Hematopoietic multipotent progenitor cell treated with erythropoietin and hydrocortisone succinate and interleukin-3 and kit ligand, for 6 days (in vitro differentiated cells): ENCODE results near the gene RIPOR3.
"Not testable (repeated sequence)": the region's sequence is repeated elsewhere in the genome, so short reads cannot be mapped to it uniquely, and the experiment has no call there.

Experiments used
- DNase-seq: peaks from one replicate; pipeline ENCODE4 v3.0.0-alpha.2; 2015

RIPOR3 gene

GRCh38 chr20:50572938-50573777, 118.2 kb downstream of the RIPOR3 start:
- peak; percentile 66 for DNase-seq

DNA sequence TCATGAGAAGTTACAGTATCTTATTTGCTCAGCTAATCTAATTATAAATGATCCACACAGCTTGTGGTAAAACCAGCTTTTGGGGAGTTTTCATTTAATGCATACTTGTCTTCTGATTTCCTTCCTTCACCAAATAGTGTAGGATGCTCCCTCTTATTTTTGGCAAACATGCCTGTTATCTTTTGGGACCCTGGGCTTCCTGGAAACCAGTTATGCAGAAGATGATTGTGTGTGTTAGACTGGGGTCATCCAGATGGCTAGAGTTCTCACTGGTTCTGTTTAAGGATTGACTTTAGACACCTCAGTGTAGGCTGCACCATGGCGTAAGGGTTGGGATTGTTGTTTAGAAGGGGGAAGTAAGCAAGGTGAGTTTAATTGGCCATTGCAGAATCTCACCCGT, 119.9 kb downstream of the RIPOR3 start:
- DNase-seq: no peak

DNA sequence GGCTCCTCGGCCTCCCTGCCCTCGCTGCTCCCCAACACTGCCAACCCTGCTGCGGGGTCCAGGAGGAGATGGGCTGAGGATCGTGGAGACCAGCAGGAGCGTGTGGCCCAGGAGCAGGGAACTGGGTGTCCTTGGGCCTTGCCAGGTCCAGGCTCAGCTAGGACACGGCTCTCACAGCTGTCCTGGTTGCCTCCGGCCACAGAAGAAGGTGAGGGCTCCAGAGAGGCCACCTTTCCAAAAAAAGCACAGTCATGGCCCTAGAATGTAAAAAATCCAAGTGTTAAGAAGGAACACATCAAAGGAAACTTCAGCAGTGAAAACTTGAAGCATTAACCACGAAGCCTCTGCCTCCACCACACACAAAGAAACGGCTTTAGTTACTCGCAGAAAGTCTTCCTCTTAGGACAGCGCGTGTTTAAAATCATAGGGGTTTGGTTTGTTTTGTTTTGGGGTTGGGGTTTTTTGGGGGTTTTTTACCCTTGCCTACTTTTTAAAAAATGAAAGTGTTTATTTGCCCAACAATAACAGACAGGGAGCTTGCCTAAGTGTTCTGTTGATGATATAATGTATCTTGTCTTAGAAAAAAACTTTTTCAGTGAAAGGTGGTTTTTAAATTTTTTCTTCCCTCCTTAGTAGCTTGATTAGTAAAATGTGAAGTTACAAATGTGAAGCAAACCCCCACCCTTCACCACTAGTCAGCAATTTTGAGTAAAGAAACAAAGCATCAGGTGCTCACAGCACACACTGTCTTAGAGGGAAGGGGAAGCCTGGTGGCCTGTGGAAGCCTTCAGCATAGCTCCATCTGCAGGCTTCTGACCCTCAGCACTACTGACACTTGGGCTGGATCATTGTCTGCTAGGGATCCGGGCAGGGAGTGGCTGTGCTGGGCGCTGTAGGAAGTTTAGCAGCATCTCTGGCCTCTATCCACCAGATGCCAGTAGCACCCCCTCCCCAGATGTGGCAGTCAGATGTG, 121.2 kb downstream of the RIPOR3 start:
- peak; percentile 86 for DNase-seq

DNA sequence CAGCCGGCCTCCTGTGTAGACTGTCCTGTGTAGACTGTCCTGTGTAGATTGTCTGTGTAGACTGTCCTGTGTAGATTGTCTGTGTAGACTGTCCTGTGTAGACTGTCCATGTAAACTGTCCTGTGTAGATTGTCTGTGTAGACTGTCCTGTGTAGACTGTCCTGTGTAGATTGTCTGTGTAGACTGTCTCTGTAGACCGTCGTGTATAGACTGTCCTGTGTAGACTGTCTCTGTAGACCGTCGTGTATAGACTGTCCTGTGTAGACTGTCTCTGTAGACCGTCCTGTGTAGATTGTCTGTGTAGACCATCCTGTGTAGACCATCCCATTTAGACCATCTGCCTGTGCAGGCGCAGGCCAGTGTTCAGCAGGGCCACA, 121.9 kb downstream of the RIPOR3 start:
- not testable (repeated sequence) for DNase-seq

- no peak for DNase-seq
Measured at GRCh38 chr20:50568549-50568942, 122.8 kb downstream of the RIPOR3 start.

- no peak for DNase-seq
Measured at GRCh38 chr20:50567860-50568548, 123.3 kb downstream of the RIPOR3 start.

- DNase-seq: no peak
Measured at GRCh38 chr20:50565871-50566270, 125.5 kb downstream of the RIPOR3 start.

- DNase-seq: no peak
Measured at GRCh38 chr20:50565383-50565782, 126.0 kb downstream of the RIPOR3 start.

GRCh38 chr20:50563133-50563944, 128.0 kb downstream of the RIPOR3 start:
- no peak for DNase-seq

DNA sequence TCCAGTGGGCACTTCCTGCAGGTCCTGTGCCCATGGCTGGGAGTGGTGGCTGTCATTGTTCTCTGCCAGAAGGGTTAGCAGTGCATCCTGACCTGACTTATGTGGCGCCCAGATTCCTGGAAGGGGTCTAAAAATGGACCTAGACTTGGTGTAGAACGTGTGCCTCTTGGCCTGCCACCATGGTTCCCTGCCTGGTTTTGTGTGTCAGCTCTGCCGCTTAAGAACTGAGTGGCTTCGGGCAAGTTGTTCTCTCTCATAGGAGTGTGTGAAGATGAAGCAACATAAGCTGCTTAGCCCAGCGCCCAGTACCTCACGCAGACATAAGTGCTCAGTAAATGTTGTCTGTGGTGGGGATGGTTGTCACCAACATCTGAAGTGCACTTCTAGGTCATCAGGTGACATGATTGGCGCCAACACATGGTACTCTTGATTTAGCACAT, 129.1 kb downstream of the RIPOR3 start:
- DNase-seq: no peak

GRCh38 chr20:50561379-50562078, 129.8 kb downstream of the RIPOR3 start:
- DNase-seq: no peak

GRCh38 chr20:50560867-50561266, 130.5 kb downstream of the RIPOR3 start:
- no peak for DNase-seq

DNA sequence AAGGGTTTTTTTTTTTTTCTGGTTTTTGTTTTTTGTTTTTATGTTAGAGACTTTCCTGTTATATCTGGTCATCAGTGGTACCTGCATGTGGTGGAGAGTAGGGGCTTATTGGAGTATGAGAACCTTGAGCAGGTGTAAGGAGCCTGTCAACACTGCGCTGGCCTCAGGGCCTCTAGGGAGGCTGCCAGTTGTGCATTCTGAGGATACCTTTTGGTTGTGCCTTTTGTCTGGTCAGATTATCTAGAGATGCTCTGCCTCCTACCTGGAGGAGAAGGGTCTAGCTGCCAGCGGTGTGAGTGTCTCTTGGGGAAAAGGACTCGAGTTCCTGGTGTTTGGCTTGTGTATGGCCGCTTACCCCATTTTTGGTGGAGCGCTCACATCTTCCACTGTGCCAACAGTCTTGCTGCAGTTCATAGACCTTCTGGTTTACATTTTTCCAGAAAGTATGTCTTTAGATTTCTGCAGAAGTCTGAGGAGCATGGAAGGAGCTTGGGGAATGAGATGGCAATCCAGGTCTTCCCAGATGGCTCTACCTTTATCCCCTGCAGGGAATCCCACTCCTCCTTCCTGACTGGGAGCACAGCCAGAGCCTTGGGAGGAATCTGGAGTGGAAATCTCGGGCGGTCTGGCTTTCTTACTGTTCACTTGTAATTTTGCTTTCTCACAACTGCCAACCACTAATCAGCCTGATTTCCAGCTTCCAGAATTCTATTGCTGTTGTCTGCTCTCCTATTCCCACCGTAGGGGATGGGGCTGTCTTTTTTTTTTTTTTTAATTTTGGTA, 131.3 kb downstream of the RIPOR3 start:
- DNase-seq: no peak

DNA sequence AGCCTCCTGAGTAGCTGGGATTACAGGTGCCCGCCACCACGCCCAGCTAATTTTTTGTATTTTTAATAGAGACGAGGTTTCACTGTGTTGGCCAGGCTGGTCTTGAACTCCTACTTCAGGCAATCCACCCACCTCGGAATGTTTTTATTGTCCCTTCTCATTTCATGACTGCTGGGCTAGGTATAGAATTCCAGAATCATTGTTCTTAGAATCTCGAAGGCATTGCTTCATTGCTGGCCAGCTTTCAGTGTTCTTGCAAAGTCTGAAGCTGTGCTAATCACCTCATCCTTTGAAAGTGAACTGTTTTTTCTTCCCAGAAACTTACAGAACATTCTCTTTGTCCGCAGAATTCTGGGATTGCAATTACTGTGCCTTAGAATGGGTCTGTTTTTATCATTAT, 132.2 kb downstream of the RIPOR3 start:
- no peak for DNase-seq

GRCh38 chr20:50558483-50558925, 132.8 kb downstream of the RIPOR3 start:
- DNase-seq: peak; percentile 59

DNA sequence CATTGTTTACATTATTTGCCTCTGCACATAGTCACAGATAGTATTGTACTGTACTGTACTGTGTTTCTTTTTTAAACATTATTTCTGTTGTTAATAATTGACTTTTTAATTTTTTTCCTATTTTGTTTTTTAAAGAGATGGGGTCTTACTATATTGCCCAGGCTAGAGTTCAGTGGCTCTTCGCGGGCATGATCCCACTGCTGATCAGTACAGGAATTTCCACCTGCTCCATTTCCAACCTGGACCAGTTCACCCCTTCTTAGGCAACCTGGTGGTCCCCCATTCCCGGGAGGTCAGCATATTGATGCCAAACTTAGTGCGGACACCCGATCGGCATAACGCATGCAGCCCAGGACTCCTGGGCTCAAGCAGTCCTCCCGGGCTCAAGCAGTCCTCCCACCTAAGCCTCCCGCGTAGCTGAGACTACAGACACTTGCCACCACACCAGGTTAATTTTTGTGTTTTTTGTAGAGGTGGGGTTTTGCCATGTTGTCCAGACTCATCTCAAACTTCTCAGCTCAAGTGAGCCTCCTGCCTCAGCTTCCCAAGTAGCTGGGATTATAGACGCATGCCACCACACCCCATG, 133.7 kb downstream of the RIPOR3 start:
- no peak for DNase-seq

GRCh38 chr20:50555662-50556061, 135.7 kb downstream of the RIPOR3 start:
- peak; percentile 44 for DNase-seq

- DNase-seq: peak; percentile 36
Measured at GRCh38 chr20:50554694-50555579, 136.4 kb downstream of the RIPOR3 start.

GRCh38 chr20:50552979-50553378, 138.4 kb downstream of the RIPOR3 start:
- no peak for DNase-seq
